GM12878 (cell line): Measurements from ENCODE around the gene RENBP. TPM values are rescaled to one million over a fixed set of nuclear protein-coding genes. Genes with fewer than 3 reads are reported as not detected.
A peak's percentile ranks its signal among the peaks of the same experiment; 100 is the strongest.

Experiments
- BACH1 ChIP-seq: fragments of 450-650 bp; IDR thresholded peaks from 2 replicates; pipeline ENCODE4 v1.6.1; 2017; ENCODE audit warnings: mild to moderate bottlenecking, borderline replicate concordance
- CBFB ChIP-seq: IDR thresholded peaks from 2 replicates; pipeline ENCODE4 v1.6.1; 2016; ENCODE audit warnings: antibody characterized with exemption, low read depth
- DPF2 ChIP-seq: fragments of 450-650 bp; IDR thresholded peaks from 2 replicates; pipeline ENCODE4 v1.6.1; 2017; ENCODE audit warnings: mild to moderate bottlenecking
- ESRRA ChIP-seq: IDR thresholded peaks from 2 replicates; pipeline ENCODE4 v1.6.1; 2012; ENCODE audit warnings: mild to moderate bottlenecking, low read length, improper control_type of control experiment
- FOXM1 ChIP-seq: IDR thresholded peaks from 2 replicates; pipeline ENCODE4 v1.6.1; 2012; ENCODE audit warnings: low read depth, mild to moderate bottlenecking, inconsistent platforms, low read length, moderate library complexity
- JUND ChIP-seq: IDR thresholded peaks from 2 replicates; pipeline ENCODE4 v1.6.1; 2012; ENCODE audit warnings: low read depth, mild to moderate bottlenecking, low read length, improper control_type of control experiment, moderate library complexity
- MXI1 ChIP-seq: fragments of 150-350 bp; IDR thresholded peaks from 2 replicates; pipeline ENCODE4 v1.6.1; 2011; ENCODE audit warnings: low read depth, mild to moderate bottlenecking, inconsistent platforms, low read length, improper control_type of control experiment
- PML ChIP-seq: IDR thresholded peaks from 2 replicates; pipeline ENCODE4 v1.6.1; 2012; ENCODE audit warnings: low read length, inconsistent platforms
- SMARCA5 ChIP-seq: fragments of 450-650 bp; IDR thresholded peaks from 2 replicates; pipeline ENCODE4 v1.6.1; 2017; ENCODE audit warnings: mild to moderate bottlenecking
- SUPT20H ChIP-seq: IDR thresholded peaks from 2 replicates; pipeline ENCODE4 v1.6.1; 2011; ENCODE audit warnings: low read depth, mild to moderate bottlenecking, low read length, moderate library complexity, borderline replicate concordance; ENCODE audit not compliant: control insufficient read depth
- TAF1 ChIP-seq: IDR thresholded peaks from 2 replicates; pipeline ENCODE4 v1.6.1; 2011; ENCODE audit warnings: mild to moderate bottlenecking, low read depth, low read length, borderline replicate concordance
- WRNIP1 ChIP-seq: IDR thresholded peaks from 2 replicates; pipeline ENCODE4 v1.6.1; 2011; ENCODE audit warnings: low read depth, low read length, improper control_type of control experiment, borderline replicate concordance
- ZNF217 ChIP-seq: fragments of 450-650 bp; IDR thresholded peaks from 2 replicates; pipeline ENCODE4 v1.6.1; 2017; ENCODE audit warnings: antibody characterized with exemption, mild to moderate bottlenecking
- polyA plus RNA-seq, 11 experiments: library from polyadenylated mRNA; depleted of rRNA in 4 of 11; unstranded in 6 of 11; stranded (reverse) in 5 of 11; fragments of >200 nt; fragmentation: Nextera tagmentation in 4 of 11; fragmentation: Illumina TruSeq in 1 of 11; extraction: Ambion mirVana in 4 of 11; extraction: Trizol in 1 of 11; gene quantifications; 1 replicate in 1 of 11; 2 replicates in 10 of 11; pipeline versions ENCODE4 v1.2.1 to v1.2.3, GENCODE V29; 2011 to 2016; ENCODE audit warnings: inconsistent platforms in 2 of 11, missing spikeins in 2 of 11, low read depth in 1 of 11
- total RNA-seq, 4 experiments: library from RNA; depleted of rRNA in 3 of 4; stranded (reverse); fragments of >200 nt in 3 of 4; fragmentation: Illumina TruSeq in 1 of 4; extraction: Trizol in 1 of 4; gene quantifications; 2 replicates each; pipeline versions ENCODE4 v1.2.1 to v1.2.3, GENCODE V29; 2013 to 2021
- TF ChIP-seq, protein P1 (sequence below): fragments of 450-650 bp; formaldehyde crosslinking; IDR thresholded peaks from 2 replicates; pipeline ENCODE4 v1.4.0; 2020; ENCODE audit warnings: mild to moderate bottlenecking, moderate library complexity
- TF ChIP-seq, protein P2 (sequence below): IDR thresholded peaks from 2 replicates; pipeline ENCODE4 v1.6.1; 2011; ENCODE audit warnings: borderline replicate concordance, low read depth, mild to moderate bottlenecking, moderate library complexity, low read length; ENCODE audit not compliant: insufficient read depth, poor library complexity, severe bottlenecking
- TF ChIP-seq, protein P3 (sequence below): fragments of 450-650 bp; formaldehyde crosslinking; IDR thresholded peaks from 2 replicates; pipeline ENCODE4 v1.4.0; 2022; ENCODE audit warnings: mild to moderate bottlenecking, moderate library complexity

RENBP gene
- total and polyA plus RNA-seq, 10 of the 15 experiments (the other 5 are each of a cell fraction or from before 2014, with no cell fraction given): 0.36 to 4.9 (median 1.8) TPM; not detected in 3

DNA sequence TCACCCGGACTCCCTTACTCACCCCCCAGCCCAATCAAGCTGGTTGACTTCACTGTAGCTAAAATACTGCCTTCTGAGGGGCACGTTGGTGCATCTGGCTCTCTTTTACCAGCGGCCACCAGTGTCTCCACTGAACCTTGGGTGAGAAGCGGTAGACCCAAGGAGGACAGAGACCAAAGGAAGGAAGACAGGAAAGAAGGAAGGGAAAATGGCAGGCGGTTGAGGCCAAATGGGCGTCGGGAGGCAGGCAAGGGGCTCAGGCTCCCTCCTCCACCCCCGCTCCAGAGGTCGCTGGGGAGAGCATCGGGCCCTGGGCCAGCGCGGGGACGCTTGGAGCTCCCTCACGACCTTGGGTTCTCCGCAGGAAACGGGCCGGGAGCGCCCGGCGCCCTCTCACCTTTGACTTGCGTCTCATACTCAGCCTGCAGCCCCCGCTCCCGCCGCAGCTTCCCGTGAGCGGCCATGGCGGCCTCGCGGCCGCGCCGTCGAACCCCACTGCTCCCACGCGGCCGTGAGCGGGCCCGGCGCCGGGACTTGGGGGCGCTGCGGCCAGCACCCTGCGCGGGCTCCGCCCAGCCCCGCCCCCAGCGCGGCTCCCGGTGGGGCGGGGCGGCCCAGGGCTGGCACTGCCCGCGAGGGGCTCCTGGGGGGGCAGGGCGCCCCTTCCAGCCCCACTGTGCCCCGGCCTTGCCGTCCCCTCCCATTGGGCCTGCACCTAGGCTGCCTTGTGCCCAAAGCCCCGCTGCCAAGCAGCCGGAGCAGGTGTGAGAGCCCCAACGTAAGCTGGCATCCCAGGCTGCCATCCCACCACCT lies 18.5 kb downstream of the RENBP start, which contains the start of gene ARHGAP4 (continued):
- TF ChIP-seq, protein P1, sequence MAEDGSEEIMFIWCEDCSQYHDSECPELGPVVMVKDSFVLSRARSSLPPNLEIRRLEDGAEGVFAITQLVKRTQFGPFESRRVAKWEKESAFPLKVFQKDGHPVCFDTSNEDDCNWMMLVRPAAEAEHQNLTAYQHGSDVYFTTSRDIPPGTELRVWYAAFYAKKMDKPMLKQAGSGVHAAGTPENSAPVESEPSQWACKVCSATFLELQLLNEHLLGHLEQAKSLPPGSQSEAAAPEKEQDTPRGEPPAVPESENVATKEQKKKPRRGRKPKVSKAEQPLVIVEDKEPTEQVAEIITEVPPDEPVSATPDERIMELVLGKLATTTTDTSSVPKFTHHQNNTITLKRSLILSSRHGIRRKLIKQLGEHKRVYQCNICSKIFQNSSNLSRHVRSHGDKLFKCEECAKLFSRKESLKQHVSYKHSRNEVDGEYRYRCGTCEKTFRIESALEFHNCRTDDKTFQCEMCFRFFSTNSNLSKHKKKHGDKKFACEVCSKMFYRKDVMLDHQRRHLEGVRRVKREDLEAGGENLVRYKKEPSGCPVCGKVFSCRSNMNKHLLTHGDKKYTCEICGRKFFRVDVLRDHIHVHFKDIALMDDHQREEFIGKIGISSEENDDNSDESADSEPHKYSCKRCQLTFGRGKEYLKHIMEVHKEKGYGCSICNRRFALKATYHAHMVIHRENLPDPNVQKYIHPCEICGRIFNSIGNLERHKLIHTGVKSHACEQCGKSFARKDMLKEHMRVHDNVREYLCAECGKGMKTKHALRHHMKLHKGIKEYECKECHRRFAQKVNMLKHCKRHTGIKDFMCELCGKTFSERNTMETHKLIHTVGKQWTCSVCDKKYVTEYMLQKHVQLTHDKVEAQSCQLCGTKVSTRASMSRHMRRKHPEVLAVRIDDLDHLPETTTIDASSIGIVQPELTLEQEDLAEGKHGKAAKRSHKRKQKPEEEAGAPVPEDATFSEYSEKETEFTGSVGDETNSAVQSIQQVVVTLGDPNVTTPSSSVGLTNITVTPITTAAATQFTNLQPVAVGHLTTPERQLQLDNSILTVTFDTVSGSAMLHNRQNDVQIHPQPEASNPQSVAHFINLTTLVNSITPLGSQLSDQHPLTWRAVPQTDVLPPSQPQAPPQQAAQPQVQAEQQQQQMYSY (CRISPR knock-in tag): no peak
- TF ChIP-seq ESRRA (no peak), ZNF217 (0 out of 2 replicates have a peak, but pooled peaks have one; percentile 25), BACH1 (peak; percentile 86), FOXM1 (no peak), SUPT20H (no peak), DPF2 (peak; percentile 62; the same call in 1 of the 2 replicates), CBFB (no peak; the same call in 1 of the 2 replicates), SMARCA5 (no peak), TAF1 (no peak), WRNIP1 (no peak), MXI1 (no peak), JUND (no peak), PML (peak; percentile 65; the same call in 1 of the 2 replicates)
- TF ChIP-seq, protein P2, sequence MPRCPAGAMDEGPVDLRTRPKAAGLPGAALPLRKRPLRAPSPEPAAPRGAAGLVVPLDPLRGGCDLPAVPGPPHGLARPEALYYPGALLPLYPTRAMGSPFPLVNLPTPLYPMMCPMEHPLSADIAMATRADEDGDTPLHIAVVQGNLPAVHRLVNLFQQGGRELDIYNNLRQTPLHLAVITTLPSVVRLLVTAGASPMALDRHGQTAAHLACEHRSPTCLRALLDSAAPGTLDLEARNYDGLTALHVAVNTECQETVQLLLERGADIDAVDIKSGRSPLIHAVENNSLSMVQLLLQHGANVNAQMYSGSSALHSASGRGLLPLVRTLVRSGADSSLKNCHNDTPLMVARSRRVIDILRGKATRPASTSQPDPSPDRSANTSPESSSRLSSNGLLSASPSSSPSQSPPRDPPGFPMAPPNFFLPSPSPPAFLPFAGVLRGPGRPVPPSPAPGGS: no peak
- TF ChIP-seq, protein P3, sequence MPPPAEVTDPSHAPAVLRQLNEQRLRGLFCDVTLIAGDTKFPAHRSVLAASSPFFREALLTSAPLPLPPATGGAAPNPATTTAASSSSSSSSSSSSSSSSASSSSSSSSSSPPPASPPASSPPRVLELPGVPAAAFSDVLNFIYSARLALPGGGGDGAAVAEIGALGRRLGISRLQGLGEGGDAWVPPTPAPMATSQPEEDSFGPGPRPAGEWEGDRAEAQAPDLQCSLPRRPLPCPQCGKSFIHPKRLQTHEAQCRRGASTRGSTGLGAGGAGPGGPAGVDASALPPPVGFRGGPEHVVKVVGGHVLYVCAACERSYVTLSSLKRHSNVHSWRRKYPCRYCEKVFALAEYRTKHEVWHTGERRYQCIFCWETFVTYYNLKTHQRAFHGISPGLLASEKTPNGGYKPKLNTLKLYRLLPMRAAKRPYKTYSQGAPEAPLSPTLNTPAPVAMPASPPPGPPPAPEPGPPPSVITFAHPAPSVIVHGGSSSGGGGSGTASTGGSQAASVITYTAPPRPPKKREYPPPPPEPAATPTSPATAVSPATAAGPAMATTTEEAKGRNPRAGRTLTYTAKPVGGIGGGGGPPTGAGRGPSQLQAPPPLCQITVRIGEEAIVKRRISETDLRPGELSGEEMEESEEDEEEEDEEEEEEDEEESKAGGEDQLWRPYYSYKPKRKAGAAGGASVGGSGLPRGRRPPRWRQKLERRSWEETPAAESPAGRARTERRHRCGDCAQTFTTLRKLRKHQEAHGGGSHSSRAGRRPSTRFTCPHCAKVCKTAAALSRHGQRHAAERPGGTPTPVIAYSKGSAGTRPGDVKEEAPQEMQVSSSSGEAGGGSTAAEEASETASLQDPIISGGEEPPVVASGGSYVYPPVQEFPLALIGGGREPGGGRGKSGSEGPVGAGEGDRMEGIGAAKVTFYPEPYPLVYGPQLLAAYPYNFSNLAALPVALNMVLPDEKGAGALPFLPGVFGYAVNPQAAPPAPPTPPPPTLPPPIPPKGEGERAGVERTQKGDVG (CRISPR knock-in tag): no peak
